Measurements from ENCODE around the gene ME3.

The ME3 gene

GRCh38 chr11:86608251-86608799 is 64.1 kb downstream of the ME3 start:
- no peaks in the 10 kb centered on the region for H3K36me3 ChIP-seq
- no peak overlapping the region for H3K4me3 ChIP-seq
- H3K9ac ChIP-seq = no peak overlapping the region
- TF ChIP-seq Cebpa-rat (IDR thresholded peaks at IDR 0.05) = no peak
- H4K20me1 ChIP-seq = no peaks in the 10 kb centered on the region
- no peaks in the 10 kb centered on the region for H3K27me3 ChIP-seq
- H3K9me3 ChIP-seq = no peaks in the 10 kb centered on the region
- no peak overlapping the region for H3K27ac ChIP-seq
- H3K4me1 ChIP-seq = no peaks in the 10 kb centered on the region
- H3K4me2 ChIP-seq = no peak overlapping the region

GRCh38 chr11:86606836-86607481 is 65.5 kb downstream of the ME3 start:
- H3K27me3 ChIP-seq = no peaks in the 10 kb centered on the region
- no peaks in the 10 kb centered on the region for H3K9me3 ChIP-seq
- no peaks in the 10 kb centered on the region for H3K36me3 ChIP-seq
- no peak overlapping the region for H3K4me3 ChIP-seq
- H3K4me1 ChIP-seq = no peaks in the 10 kb centered on the region
- H3K27ac ChIP-seq = no peak overlapping the region
- no peak overlapping the region for H3K9ac ChIP-seq
- no peaks in the 10 kb centered on the region for H4K20me1 ChIP-seq
- TF ChIP-seq Cebpa-rat (IDR thresholded peaks at IDR 0.05) = no peak
- no peak overlapping the region for H3K4me2 ChIP-seq

GRCh38 chr11:86606270-86606835 is 66.1 kb downstream of the ME3 start:
- H4K20me1 ChIP-seq = no peaks in the 10 kb centered on the region
- no peaks in the 10 kb centered on the region for H3K9me3 ChIP-seq
- no peak for TF ChIP-seq Cebpa-rat (IDR thresholded peaks at IDR 0.05)
- H3K27me3 ChIP-seq = no peaks in the 10 kb centered on the region
- no peak overlapping the region for H3K9ac ChIP-seq
- no peak overlapping the region for H3K4me2 ChIP-seq
- H3K27ac ChIP-seq = no peak overlapping the region
- no peaks in the 10 kb centered on the region for H3K36me3 ChIP-seq
- no peaks in the 10 kb centered on the region for H3K4me1 ChIP-seq
- H3K4me3 ChIP-seq = no peak overlapping the region

- H3K36me3 ChIP-seq = no peaks in the 10 kb centered on the region
- no peaks in the 10 kb centered on the region for H4K20me1 ChIP-seq
- H3K4me2 ChIP-seq = peak overlapping the region; percentile 12; the same call in 1 of the 2 replicates
- peaks cover 10% of the 10 kb centered on the region; the same call in 1 of the 2 replicates for H3K9me3 ChIP-seq
- H3K4me1 ChIP-seq = peaks cover 21% of the 10 kb centered on the region
- no peaks in the 10 kb centered on the region for H3K27me3 ChIP-seq
- no peak for TF ChIP-seq Cebpa-rat (IDR thresholded peaks at IDR 0.05)
- no peak overlapping the region for H3K4me3 ChIP-seq
- no peak overlapping the region for H3K9ac ChIP-seq
- no peak overlapping the region for H3K27ac ChIP-seq
These were observed 75.4 kb downstream of the ME3 start for GRCh38 chr11:86596861-86597586.

- TF ChIP-seq Cebpa-rat (IDR thresholded peaks at IDR 0.05) = no peak
- no peaks in the 10 kb centered on the region for H4K20me1 ChIP-seq
- no peaks in the 10 kb centered on the region for H3K27me3 ChIP-seq
- H3K4me1 ChIP-seq = peaks cover 21% of the 10 kb centered on the region
- no peak overlapping the region for H3K9ac ChIP-seq
- no peak overlapping the region for H3K27ac ChIP-seq
- H3K4me2 ChIP-seq = no peak overlapping the region
- H3K36me3 ChIP-seq = no peaks in the 10 kb centered on the region
- no peak overlapping the region for H3K4me3 ChIP-seq
- H3K9me3 ChIP-seq = peaks cover 10% of the 10 kb centered on the region; the same call in 1 of the 2 replicates
These were observed 76.5 kb downstream of the ME3 start for GRCh38 chr11:86595955-86596354.

- Histone ChIP-seq H3K27me3 (no peaks in the 10 kb centered on the region), H3K9ac (no peak overlapping the region), H3K4me1 (peaks cover 21% of the 10 kb centered on the region), H4K20me1 (no peaks in the 10 kb centered on the region), H3K36me3 (no peaks in the 10 kb centered on the region), H3K4me3 (no peak overlapping the region), H3K27ac (no peak overlapping the region), H3K4me2 (no peak overlapping the region), H3K9me3 (peaks cover 10% of the 10 kb centered on the region; the same call in 1 of the 2 replicates)
- no peak for TF ChIP-seq Cebpa-rat (IDR thresholded peaks at IDR 0.05)
These were observed 77.0 kb downstream of the ME3 start for GRCh38 chr11:86595451-86595850.

- no peak overlapping the region for H3K9ac ChIP-seq
- peaks cover 10% of the 10 kb centered on the region; the same call in 1 of the 2 replicates for H3K9me3 ChIP-seq
- H4K20me1 ChIP-seq = no peaks in the 10 kb centered on the region
- H3K4me1 ChIP-seq = peaks cover 21% of the 10 kb centered on the region
- no peak overlapping the region for H3K27ac ChIP-seq
- TF ChIP-seq Cebpa-rat (IDR thresholded peaks at IDR 0.05) = no peak
- no peaks in the 10 kb centered on the region for H3K27me3 ChIP-seq
- H3K36me3 ChIP-seq = no peaks in the 10 kb centered on the region
- no peak overlapping the region for H3K4me3 ChIP-seq
- H3K4me2 ChIP-seq = no peak overlapping the region
These were observed 77.7 kb downstream of the ME3 start for GRCh38 chr11:86594746-86595145.

GRCh38 chr11:86593833-86594232 is 78.6 kb downstream of the ME3 start:
- Histone ChIP-seq H3K9ac (no peak overlapping the region), H3K4me2 (no peak overlapping the region), H3K4me1 (peaks cover 29% of the 10 kb centered on the region), H3K27ac (no peak overlapping the region), H3K9me3 (peaks cover 10% of the 10 kb centered on the region; the same call in 1 of the 2 replicates), H4K20me1 (no peaks in the 10 kb centered on the region), H3K4me3 (no peak overlapping the region), H3K27me3 (no peaks in the 10 kb centered on the region), H3K36me3 (no peaks in the 10 kb centered on the region)
- TF ChIP-seq Cebpa-rat (IDR thresholded peaks at IDR 0.05) = no peak

GRCh38 chr11:86592659-86593451 is 79.6 kb downstream of the ME3 start:
- Histone ChIP-seq H3K9ac (no peak overlapping the region; the same call in 1 of the 2 replicates), H3K4me1 (peaks cover 38% of the 10 kb centered on the region), H3K4me3 (no peak overlapping the region), H3K36me3 (no peaks in the 10 kb centered on the region), H3K4me2 (peak overlapping the region; percentile 50), H3K27ac (no peak overlapping the region; the same call in 1 of the 2 replicates), H4K20me1 (no peaks in the 10 kb centered on the region), H3K27me3 (no peaks in the 10 kb centered on the region), H3K9me3 (peaks cover 1% of the 10 kb centered on the region; the same call in 1 of the 2 replicates)
- no peak for TF ChIP-seq Cebpa-rat (IDR thresholded peaks at IDR 0.05)
